Measurements from ENCODE around the gene COL5A1.

The COL5A1 gene

DNA sequence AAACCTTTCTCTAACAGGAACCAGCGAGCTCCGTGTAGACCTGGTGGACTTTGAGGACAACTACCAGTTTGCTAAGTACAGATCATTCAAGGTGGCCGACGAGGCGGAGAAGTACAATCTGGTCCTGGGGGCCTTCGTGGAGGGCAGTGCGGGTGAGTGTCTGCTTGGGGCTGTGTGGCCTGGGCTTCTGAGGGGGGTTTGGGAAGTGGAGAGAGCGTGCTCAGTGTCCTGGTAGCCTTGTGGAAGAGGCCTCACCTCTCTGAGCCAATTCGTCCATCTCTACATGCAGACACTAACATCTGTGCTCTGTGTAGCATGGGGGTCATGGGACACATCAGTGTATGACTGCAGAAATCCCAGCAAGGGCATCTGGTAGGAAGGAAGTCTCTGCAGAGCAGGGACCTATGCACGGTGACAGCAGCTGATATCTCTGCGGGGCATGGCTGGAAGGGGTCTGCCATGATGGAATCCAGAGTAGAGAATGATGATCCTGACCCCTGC is 244.9 kb downstream of the COL5A1 start:
- DNase-seq, result no peak

DNA sequence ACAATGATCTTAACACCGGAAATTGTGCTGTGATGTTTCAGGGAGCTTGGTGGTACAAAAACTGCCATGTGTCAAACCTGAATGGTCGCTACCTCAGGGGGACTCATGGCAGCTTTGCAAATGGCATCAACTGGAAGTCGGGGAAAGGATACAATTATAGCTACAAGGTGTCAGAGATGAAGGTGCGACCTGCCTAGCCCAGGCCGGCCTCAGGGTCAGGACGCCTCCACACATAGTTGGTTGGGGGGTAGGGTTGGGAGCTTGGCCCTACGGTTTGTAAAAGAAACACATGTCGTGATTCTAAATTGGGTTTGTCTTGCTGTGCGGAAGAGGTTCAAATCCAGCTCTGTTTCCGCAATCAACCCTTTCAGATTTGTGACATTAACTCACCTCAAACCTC is 245.6 kb downstream of the COL5A1 start:
- DNase-seq, result no peak

DNA sequence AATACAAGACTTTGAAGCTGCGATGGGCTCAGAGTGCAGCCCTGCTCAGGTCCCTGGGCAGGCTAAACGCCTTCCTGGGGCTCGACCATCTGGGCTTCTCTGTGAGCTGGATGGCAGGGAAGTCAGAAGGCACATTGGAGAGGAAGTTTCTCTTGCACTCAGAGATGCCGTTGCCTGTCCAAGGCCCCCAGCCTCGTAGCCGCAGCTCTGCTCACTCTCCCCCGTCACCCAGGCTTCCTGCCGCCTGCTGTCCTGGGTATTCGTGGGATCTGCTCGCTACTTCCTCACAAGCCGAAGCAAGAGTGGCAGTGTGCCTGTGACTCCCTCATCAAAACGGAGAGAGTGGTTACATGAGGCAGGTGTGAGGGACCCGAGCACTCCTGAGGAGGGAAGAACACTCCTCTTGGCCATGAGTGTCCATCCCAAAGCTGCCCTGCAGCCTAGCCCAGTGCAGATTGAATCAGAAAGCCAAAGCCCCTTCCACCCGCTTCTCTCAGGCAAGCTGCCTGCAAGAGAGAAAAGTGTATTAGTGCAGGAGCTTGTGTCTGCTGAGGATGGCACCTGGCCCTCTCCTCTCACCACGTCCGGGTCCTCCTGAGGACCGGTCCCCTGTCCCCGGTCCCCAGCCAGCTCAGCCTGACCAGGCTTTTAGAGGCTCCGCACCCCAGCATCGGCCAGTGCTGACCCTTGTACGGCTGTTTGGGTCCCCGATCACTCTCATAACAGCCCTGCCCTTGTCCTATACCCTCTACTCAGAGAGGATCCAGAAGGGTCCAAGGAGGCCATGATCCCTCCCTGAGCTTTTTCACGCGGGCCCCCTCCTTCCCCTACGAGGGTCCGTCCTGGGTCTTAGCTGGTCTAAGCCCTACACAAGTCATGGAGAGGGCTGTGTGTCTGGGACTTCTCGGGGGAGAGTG is 246.3 kb downstream of the COL5A1 start:
- DNase-seq, result no peak

DNA sequence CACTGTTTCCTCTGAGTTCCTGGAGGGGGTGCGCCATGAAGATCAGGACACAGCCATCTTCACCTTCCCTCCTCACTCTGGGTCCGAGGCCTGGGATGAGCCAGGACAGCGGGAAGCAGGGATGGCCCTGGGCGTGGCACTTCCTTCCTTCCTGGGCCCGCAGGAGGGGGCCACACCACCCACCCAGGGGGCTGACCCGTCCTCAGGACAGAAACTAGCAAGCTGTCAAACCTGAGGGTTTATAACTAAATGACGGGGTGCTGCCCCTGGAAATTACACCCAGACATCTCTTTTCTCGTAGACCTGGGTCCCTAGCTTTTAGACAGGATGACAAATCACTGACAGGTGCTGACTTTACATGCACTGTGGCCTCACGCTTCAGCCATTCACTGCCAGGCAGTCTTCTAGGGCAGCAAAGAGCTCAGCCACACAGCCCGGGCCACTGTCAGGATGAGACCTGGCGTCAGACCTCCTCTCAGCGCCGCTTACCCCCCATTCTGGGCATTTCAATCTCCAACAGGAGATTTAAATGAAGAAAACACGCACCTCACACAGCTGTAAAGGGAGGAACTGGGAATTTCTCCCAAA is 247.1 kb downstream of the COL5A1 start:
- no peak for DNase-seq

DNA sequence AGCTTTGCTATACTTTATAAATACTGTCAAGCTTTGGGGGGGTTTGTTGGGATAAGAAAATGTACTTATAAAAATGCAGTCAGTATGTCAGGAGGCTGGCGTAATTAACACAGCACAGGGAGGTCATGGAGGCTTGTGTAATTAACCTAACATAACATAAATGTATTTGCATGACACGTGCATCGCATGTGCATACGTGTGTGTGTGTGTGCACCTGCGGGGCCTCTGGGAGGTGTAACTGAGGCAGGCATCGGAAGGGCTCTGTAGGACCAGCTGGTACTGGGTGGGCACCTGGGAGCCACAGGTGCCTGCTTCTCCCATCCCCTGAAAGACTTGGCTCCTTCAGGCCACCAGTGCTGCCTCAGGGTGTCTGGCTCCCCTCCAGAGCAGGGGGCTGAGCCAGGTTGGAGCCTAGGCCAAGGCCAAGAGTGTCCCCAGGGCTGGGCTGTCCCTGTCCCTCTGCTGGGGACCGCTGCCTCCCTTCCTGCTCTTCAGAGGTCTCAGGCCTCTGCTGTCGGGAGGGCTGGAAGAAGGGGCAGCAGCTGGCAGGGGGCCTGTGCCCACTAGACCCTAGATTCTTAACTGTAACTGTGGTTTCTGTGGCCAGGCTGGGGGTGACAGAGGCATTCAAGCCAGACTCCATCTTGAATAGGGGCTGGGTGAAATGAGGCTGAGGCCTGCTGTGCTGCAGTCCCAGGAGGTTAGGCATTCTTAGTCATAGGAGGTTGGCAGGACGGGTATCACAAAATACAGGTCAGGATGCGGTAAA is 248.0 kb downstream of the COL5A1 start:
- DNase-seq, result no peak

DNA sequence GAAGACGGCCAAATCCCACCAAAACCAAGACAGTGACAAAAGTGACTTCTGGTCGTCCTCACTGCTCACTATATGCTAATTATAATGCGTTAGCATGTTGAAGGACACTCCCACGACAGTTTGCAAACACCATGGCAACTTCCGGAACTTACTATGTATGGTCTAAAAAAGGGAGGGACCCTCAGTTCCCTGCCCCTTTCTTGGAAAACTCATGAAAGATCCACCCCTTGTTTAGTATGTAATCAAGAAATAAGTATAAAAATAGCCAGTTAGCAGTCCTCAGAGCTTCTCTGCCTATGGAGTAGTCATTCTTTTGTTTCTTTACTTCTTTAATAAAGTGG is 248.5 kb downstream of the COL5A1 start:
- no peak for DNase-seq

DNA sequence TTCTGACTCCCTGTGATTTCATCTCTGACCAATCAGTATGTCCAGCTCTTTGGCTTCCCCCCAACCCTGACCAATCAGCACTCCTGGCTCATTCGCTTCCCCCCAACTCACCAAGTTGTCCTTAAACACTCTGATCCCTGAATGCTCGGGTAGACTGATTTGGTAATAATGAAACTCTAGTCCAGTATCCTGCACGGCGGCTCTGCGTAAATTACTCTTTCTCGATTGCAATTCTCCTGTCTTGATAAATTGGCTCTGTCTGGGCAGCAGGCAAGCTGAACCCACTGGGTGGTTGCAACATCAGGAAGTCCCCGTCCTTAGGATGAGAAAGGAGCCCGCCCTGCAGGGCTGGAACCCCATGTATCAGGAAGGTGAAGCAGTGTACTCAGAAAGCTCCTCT is 249.4 kb downstream of the COL5A1 start:
- no peak for DNase-seq

DNA sequence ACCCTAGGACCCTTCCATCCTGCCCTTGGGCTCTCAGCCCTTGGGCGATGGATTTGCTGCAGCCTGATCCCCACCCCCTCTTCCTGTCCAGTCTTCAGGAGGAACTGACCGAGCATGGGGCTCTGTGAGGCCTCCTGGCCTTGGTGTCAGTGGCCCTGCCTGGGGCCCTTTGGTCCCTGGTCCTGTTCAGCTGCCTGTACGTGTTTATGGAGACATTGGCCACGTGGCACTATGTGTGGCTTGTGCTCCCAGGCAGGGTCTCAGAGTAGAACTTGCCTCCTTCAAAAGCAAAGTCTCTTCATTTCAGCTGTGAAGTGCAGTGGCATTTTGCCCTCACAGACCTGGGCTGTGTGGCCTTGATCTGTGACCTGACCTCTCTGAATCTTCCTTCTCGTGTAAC is 250.1 kb downstream of the COL5A1 start:
- DNase-seq, result no peak

DNA sequence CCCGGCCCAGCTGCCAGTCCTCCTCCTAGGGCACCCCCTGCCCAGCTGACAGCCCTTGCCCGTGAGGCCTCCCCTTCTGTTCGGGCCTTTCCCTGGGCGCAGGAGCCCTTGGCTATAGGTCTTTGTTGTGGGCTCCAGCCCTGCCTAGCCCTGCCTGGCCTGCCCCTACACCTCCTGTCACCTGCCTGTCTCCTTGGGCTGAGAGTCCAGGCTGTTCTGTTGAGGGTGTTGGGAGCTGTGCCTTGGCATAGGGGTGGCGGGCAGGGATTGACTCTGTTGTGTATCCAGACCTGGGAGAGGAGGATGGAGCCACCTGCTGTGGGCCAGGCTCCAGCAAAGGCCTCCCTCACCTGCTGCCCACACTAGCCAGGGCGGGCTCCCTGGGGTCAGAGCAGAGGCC is 250.6 kb downstream of the COL5A1 start:
- DNase-seq, result no peak

DNA sequence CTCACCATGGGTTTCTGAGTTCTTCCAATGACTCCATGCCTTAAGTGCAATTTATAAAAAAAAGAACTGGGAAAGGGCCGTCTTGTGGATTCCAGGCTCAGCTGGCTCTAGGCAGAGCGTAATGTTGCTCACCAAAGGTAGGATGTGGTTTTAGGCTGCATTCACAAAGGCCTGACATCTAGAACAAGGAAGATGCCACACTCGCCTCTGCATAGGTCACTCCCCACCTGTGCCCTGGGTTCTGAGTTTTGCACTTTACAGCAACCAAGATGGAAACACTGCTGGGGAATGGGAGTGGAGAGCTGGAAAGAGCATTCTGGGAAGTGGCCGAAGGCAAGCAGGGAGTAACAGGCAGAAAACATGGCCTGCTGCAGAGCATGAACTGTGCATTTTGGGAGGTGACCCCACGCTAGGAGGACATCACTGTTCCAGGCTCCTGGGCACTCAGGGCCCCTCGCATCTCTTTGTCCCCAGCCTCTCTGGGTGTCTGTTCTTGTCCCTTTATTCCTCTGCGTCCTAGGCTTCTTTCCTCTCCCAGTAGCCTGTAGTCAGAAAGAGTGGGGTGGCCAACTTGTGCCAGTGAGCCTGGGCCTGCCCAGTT is 251.3 kb downstream of the COL5A1 start:
- no peak for DNase-seq
